Kidney (tissue), 22 donors: ENCODE data around the gene ZNF587B. TPM values are rescaled to one million over a fixed set of nuclear protein-coding genes. Genes with fewer than 3 reads are reported as not detected.

Experiments used
- DNase-seq, 5 donors: peaks; one replicate each; pipeline ENCODE4 v3.0.0-alpha.2; 2013 to 2020
- FAIRE-seq: peaks from 2 replicates; lab custom pipeline; 2012; peaks lifted over from hg19 to GRCh38; lab: Jason Lieb, UNC
- H3K27ac ChIP-seq, 2 donors: one replicate each; pipeline ENCODE4 v1.7.0; 2013; ENCODE audit warnings: low read depth in 2 of 2, low read length in 2 of 2, inconsistent platforms in 1 of 2
- H3K27me3 ChIP-seq: one replicate; pipeline ENCODE4 v1.7.1; 2013; ENCODE audit warnings: low read length, inconsistent platforms; ENCODE audit not compliant: control insufficient read depth, insufficient read depth
- H3K36me3 ChIP-seq, 3 donors: one replicate each; pipeline versions ENCODE4 v1.7.0 to v1.7.1; 2013; ENCODE audit warnings: low read length in 3 of 3, control low read depth in 1 of 3, inconsistent platforms in 1 of 3; ENCODE audit not compliant: insufficient read depth in 3 of 3, control insufficient read depth in 2 of 3
- H3K4me1 ChIP-seq, 3 donors: one replicate each; pipeline versions ENCODE4 v1.7.0 to v1.7.1; 2013; ENCODE audit warnings: low read length in 3 of 3, inconsistent platforms in 1 of 3, low read depth in 1 of 3; ENCODE audit not compliant: control insufficient read depth in 2 of 3, insufficient read depth in 2 of 3
- H3K4me3 ChIP-seq, 3 donors: one replicate each; pipeline versions ENCODE4 v1.7.0 to v1.8.1; 2013; ENCODE audit warnings: low read length in 3 of 3, control low read depth in 1 of 3, inconsistent platforms in 1 of 3
- H3K9ac ChIP-seq, 3 donors: one replicate each; pipeline versions ENCODE4 v1.7.0 to v1.7.1; 2013; ENCODE audit warnings: low read length in 3 of 3, control low read depth in 1 of 3, inconsistent platforms in 1 of 3
- H3K9me3 ChIP-seq, 3 donors: one replicate each; pipeline versions ENCODE4 v1.7.0 to v1.7.1; 2013; ENCODE audit warnings: low read length in 3 of 3, control low read depth in 1 of 3, inconsistent platforms in 1 of 3; ENCODE audit not compliant: control insufficient read depth in 2 of 3, insufficient read depth in 1 of 3
- CTCF ChIP-seq: IDR thresholded peaks from 3 replicates; pipeline ENCODE4 v1.5.1; 2012; ENCODE audit warnings: mild to moderate bottlenecking, moderate library complexity, borderline replicate concordance; ENCODE audit not compliant: insufficient read depth; ENCODE audit errors: extremely low read depth
- intact Hi-C: fragments of 100-400 bp; cut with DNase I; formaldehyde crosslinking; loops from one replicate; pipeline ENCODE4 v1.11.1; 2022
- long read RNA-seq, 10 donors: library from polyadenylated mRNA in 1 of 10; unstranded in 1 of 10; transcript quantifications; one replicate each; pipeline ENCODE4 v2.0.0 and lab custom pipeline, GENCODE V29; 2021 to 2026
- polyA plus RNA-seq: library from polyadenylated mRNA; stranded (reverse); fragments of 350-450 nt; fragmentation: Illumina TruSeq; extraction: RNeasy Lipid Tissue Mini Kit (QIAGEN cat#74804); gene quantifications from one replicate; pipeline ENCODE4 v1.2.3, GENCODE V29; 2014; ENCODE audit warnings: low read depth, low replicate concordance; ENCODE audit not compliant: insufficient read depth
- total RNA-seq: library from RNA; stranded (reverse); fragmentation: NEBNext Ultra II Directional; extraction: Animal tissue kit (Norgen Biotek cat#: 25700); gene quantifications from one replicate; pipeline ENCODE4 v1.2.1, GENCODE V29; 2021
- donor health status: control.
- donor health status: control.
- donor health status: control.
- donor health status: control.
- donor health status: control.
- donor health status: DM: yes; HTN: yes; CAD: no.
- donor health status: Normal renal cell carcinoma (clear cell type).

Gene ZNF587B
- 23.6 TPM for total RNA-seq
- 5.1 TPM for polyA plus RNA-seq
- long read RNA-seq, donor 1: 0 reads
- long read RNA-seq, donor 2: 0 reads
- long read RNA-seq, donor 3, partial matches to known transcripts: 0 of 2 reads
- long read RNA-seq, donor 3, other reads (novel, unspliced or antisense): 0 of 2 reads
- long read RNA-seq, donor 4: 0 reads
- long read RNA-seq, donor 5: 0 reads
- long read RNA-seq, donor 6, partial matches to known transcripts: 0 of 2 reads
- long read RNA-seq, donor 6, other reads (novel, unspliced or antisense): 0 of 2 reads
- long read RNA-seq, donor 7, partial matches to known transcripts: 0 of 2 reads
- long read RNA-seq, donor 7, other reads (novel, unspliced or antisense): 1 of 2 reads
- long read RNA-seq, donor 8: 0 reads
- long read RNA-seq, donor 9, partial matches to known transcripts: 0 of 1 reads
- long read RNA-seq, donor 9, other reads (novel, unspliced or antisense): 0 of 1 reads
- long read RNA-seq, donor 10, partial matches to known transcripts: 0 of 1 reads
- long read RNA-seq, donor 10, other reads (novel, unspliced or antisense): 0 of 1 reads

- TF ChIP-seq CTCF: peak; percentile 11
- Histone ChIP-seq H3K9me3 (no peaks in the 10 kb centered on the region), H3K4me3 (peak within 1 kb of the TSS; percentile 79 to 97 (median 84)), H3K27me3 (no peaks in the 10 kb centered on the region), H3K9ac (peak within 1 kb of the TSS; percentile 40 to 92 (median 67)), H3K4me1 (peaks cover 0 to 3% (median 0%) of the 10 kb centered on the region in 3 donors), H3K36me3 (no peaks in the 10 kb centered on the region), H3K27ac (peak within 1 kb of the TSS; percentile 63 to 67)
- peak; percentile 85 to 94 (median 93) for DNase-seq
- intact Hi-C loops: no loop called here
- no peak for FAIRE-seq
These were observed at the start of gene ZNF587B for GRCh38 chr19:57830071-57830602. TSS of gene ZNF587B (plus strand) at chr19:57830299. CDS start at chr19:57830529, 230 bp downstream.

- FAIRE-seq (no peak), DNase-seq (no peak)
- H3K4me1 ChIP-seq: no peaks in the 10 kb centered on the region
- peaks cover 2 to 8% (median 4%) of the 10 kb centered on the region in 3 donors for H3K36me3 ChIP-seq
- H3K27me3 ChIP-seq: no peaks in the 10 kb centered on the region
- H3K9ac ChIP-seq: no peak overlapping the region
- no peak overlapping the region for H3K27ac ChIP-seq
- no peak overlapping the region for H3K4me3 ChIP-seq
- no peaks in the 10 kb centered on the region for H3K9me3 ChIP-seq
- intact Hi-C loops: no loop called here
- TF ChIP-seq CTCF: no peak
These were observed 43.8 kb upstream of the ZNF587B start for GRCh38 chr19:57786286-57786685.

DNA sequence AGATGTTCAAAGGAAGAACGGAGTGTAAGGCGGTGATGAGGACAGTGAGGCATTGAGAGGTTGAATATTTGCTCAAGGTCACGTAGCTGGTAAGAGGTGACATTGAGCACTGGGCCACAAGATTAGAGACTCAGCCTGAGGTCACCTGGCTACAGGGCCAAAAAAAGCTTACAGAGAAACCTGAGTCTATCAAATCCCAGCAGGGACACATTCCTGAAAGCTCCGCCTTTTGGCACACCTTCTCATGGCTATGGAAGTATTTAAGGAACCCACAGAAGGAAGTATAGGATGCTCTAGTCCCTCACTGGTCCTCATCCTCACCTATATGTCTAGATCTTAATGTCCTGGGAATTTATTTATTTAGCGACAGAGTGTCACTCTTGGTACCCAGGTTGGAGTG, 43.2 kb upstream of the ZNF587B start:
- no peak overlapping the region for H3K27ac ChIP-seq
- H3K36me3 ChIP-seq: peaks cover 4 to 8% (median 6%) of the 10 kb centered on the region in 3 donors
- intact Hi-C loops: no loop called here
- TF ChIP-seq CTCF: no peak
- no peaks in the 10 kb centered on the region for H3K27me3 ChIP-seq
- H3K9ac ChIP-seq: no peak overlapping the region
- no peak for DNase-seq
- no peak overlapping the region for H3K4me3 ChIP-seq
- no peaks in the 10 kb centered on the region for H3K4me1 ChIP-seq
- no peak for FAIRE-seq
- H3K9me3 ChIP-seq: peaks cover 0 to 1% (median 0%) of the 10 kb centered on the region in 3 donors
